Peyer's patch (tissue), 4 donors: ENCODE measurements around the gene EPB41L4A. TPM values are rescaled to one million over a fixed set of nuclear protein-coding genes. Genes with fewer than 3 reads are reported as not detected.

Source experiments
- DNase-seq, 3 donors: peaks; one replicate each; pipeline ENCODE4 v3.0.0-alpha.2; 2017 to 2019
- H3K27ac ChIP-seq, 4 donors: fragments of 200-600 bp; sonication (generic); one replicate each; pipeline ENCODE4 v1.5.1; 2016 to 2019
- H3K27me3 ChIP-seq, 2 donors: fragments of 200-600 bp; sonication (generic); one replicate each; pipeline ENCODE4 v1.5.1; 2019
- H3K36me3 ChIP-seq, 3 donors: fragments of 200-600 bp; sonication (generic); one replicate each; pipeline ENCODE4 v1.5.1; 2016 to 2019
- H3K4me1 ChIP-seq, 4 donors: fragments of 200-600 bp; sonication (generic); one replicate each; pipeline ENCODE4 v1.5.1; 2016 to 2019
- H3K4me3 ChIP-seq, 4 donors: fragments of 200-600 bp; sonication (generic); 1 replicate in 3 of 4; 2 replicates in 1 of 4; pipeline ENCODE4 v1.5.1; 2016 to 2019; ENCODE audit warnings: mild to moderate bottlenecking in 1 of 4
- H3K9me3 ChIP-seq, 4 donors: fragments of 200-600 bp; sonication (generic); one replicate each; pipeline ENCODE4 v1.5.1; 2016 to 2019; ENCODE audit warnings: mild to moderate bottlenecking in 1 of 4
- POLR2A ChIP-seq, 2 donors: fragments of 450-650 bp; IDR thresholded peaks; one replicate each; pipeline ENCODE4 v1.5.1; 2017; ENCODE audit warnings: antibody characterized with exemption in 2 of 2, mild to moderate bottlenecking in 2 of 2, moderate library complexity in 2 of 2
- total RNA-seq, 4 donors: library from RNA; depleted of rRNA; stranded (reverse); fragments of >200 nt; gene quantifications; one replicate each; pipeline ENCODE4 v1.1.0, GENCODE V29; 2016
- TF ChIP-seq, protein P1 (sequence below), 6 experiments: fragments of 450-650 bp in 4 of 6; fragments of 200-600 bp in 2 of 6; sonication (generic) in 1 of 6; IDR thresholded peaks; one replicate each; pipeline ENCODE4 v1.5.1; 2017 to 2019; ENCODE audit warnings: antibody characterized with exemption in 6 of 6, mild to moderate bottlenecking in 3 of 6, moderate library complexity in 1 of 6

The EPB41L4A gene
- total RNA-seq, 4 donors from 2014 or later = 3.3 to 28.9 (median 9.0) TPM

- no peaks in the 10 kb centered on the region for H3K4me1 ChIP-seq
- no peak for TF ChIP-seq POLR2A (IDR thresholded peaks at IDR 0.05)
- TF ChIP-seq, protein P1, sequence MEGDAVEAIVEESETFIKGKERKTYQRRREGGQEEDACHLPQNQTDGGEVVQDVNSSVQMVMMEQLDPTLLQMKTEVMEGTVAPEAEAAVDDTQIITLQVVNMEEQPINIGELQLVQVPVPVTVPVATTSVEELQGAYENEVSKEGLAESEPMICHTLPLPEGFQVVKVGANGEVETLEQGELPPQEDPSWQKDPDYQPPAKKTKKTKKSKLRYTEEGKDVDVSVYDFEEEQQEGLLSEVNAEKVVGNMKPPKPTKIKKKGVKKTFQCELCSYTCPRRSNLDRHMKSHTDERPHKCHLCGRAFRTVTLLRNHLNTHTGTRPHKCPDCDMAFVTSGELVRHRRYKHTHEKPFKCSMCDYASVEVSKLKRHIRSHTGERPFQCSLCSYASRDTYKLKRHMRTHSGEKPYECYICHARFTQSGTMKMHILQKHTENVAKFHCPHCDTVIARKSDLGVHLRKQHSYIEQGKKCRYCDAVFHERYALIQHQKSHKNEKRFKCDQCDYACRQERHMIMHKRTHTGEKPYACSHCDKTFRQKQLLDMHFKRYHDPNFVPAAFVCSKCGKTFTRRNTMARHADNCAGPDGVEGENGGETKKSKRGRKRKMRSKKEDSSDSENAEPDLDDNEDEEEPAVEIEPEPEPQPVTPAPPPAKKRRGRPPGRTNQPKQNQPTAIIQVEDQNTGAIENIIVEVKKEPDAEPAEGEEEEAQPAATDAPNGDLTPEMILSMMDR (IDR thresholded peaks at IDR 0.05) = no peak
- no peaks in the 10 kb centered on the region for H3K36me3 ChIP-seq
- DNase-seq = no peak
- H3K9me3 ChIP-seq = no peaks in the 10 kb centered on the region
- no peaks in the 10 kb centered on the region for H3K27me3 ChIP-seq
- H3K4me3 ChIP-seq = no peak overlapping the region
- no peak overlapping the region for H3K27ac ChIP-seq
These were observed 115.4 kb downstream of the EPB41L4A start for GRCh38 chr5:112303685-112304084.

GRCh38 chr5:112294126-112294525 lies 125.0 kb downstream of the EPB41L4A start:
- H3K27me3 ChIP-seq = no peaks in the 10 kb centered on the region
- H3K9me3 ChIP-seq = no peaks in the 10 kb centered on the region
- H3K4me1 ChIP-seq = no peaks in the 10 kb centered on the region
- TF ChIP-seq, protein P1 (IDR thresholded peaks at IDR 0.05) = no peak
- no peak for TF ChIP-seq POLR2A (IDR thresholded peaks at IDR 0.05)
- H3K36me3 ChIP-seq = no peaks in the 10 kb centered on the region
- no peak for DNase-seq
- H3K27ac ChIP-seq = no peak overlapping the region
- no peak overlapping the region for H3K4me3 ChIP-seq

DNA sequence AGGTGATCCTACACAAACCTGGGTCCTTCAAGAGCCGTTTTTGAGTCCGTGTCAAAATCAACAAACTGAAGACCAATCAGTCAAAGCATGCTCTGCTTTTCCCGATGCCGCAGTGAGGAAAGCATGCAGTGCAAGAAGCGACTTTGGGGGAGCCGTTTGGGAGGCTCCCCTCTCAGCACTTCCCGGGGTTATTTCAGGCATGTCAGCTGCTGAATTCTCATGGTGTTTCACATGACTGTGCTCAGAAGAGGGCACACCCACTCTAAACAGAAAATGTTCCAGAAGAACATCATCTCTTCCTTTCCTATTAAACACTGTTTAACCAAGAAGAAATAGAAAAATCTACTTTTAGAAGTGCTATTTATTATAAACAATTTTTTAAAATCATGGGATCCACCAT lies 125.5 kb downstream of the EPB41L4A start:
- no peak overlapping the region for H3K4me3 ChIP-seq
- no peaks in the 10 kb centered on the region for H3K4me1 ChIP-seq
- H3K27ac ChIP-seq = no peak overlapping the region
- H3K36me3 ChIP-seq = no peaks in the 10 kb centered on the region
- no peaks in the 10 kb centered on the region for H3K27me3 ChIP-seq
- no peaks in the 10 kb centered on the region for H3K9me3 ChIP-seq
- TF ChIP-seq, protein P1 (IDR thresholded peaks at IDR 0.05) = no peak
- TF ChIP-seq POLR2A (IDR thresholded peaks at IDR 0.05) = no peak
- DNase-seq = no peak

DNA sequence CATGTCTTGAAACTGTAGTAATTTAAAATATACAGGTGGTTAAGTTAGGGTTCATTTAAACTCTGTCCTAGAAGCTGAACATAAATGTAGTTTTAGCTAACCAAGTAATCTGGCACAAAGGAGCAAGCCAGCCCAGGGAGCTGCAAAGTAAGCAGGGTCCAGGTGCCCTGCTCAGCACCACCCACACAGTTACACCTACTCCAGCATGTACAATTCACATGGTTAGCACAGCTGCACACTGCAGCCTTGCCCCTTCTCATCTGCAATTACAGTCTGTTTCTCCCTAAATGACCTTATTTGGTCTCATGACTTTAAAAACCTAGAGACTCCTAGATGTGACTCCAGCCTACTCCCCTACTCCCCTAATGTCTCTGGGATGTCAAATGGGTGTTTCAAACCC lies 128.4 kb downstream of the EPB41L4A start:
- Histone ChIP-seq H3K36me3 (no peaks in the 10 kb centered on the region), H3K4me1 (no peaks in the 10 kb centered on the region), H3K4me3 (no peak overlapping the region), H3K9me3 (no peaks in the 10 kb centered on the region), H3K27ac (no peak overlapping the region), H3K27me3 (no peaks in the 10 kb centered on the region)
- TF ChIP-seq, protein P1 (IDR thresholded peaks at IDR 0.05) = no peak
- no peak for TF ChIP-seq POLR2A (IDR thresholded peaks at IDR 0.05)
- DNase-seq = no peak

DNA sequence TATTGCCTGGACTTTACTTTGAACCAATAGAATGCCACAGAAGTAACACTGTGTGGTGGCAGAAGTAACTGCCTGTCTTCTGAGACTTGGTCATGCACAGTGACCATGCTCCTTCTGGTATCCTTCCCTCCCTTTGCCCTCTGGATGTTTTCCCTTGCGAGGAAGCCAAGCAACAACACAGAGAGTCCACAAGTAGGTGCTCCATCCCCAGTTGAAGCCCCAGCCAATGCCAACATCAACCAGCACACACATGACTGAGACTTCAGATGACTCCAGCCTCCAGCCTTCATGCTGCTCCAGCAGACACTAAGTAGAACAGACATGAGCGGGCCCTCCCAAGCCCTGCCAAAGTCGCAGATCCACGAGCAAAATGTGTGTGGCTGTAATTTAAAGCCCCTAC lies 129.6 kb downstream of the EPB41L4A start:
- no peaks in the 10 kb centered on the region for H3K36me3 ChIP-seq
- H3K4me3 ChIP-seq = no peak overlapping the region
- H3K4me1 ChIP-seq = no peaks in the 10 kb centered on the region
- TF ChIP-seq, protein P1 (IDR thresholded peaks at IDR 0.05) = no peak
- TF ChIP-seq POLR2A (IDR thresholded peaks at IDR 0.05) = no peak
- no peaks in the 10 kb centered on the region for H3K9me3 ChIP-seq
- DNase-seq = no peak
- H3K27me3 ChIP-seq = no peaks in the 10 kb centered on the region
- no peak overlapping the region for H3K27ac ChIP-seq
